ENCODE results near the gene GALNT9.
"Not testable (repeated sequence)": the region's sequence is repeated elsewhere in the genome, so short reads cannot be mapped to it uniquely, and the experiment has no call there.

Gene GALNT9

GRCh38 chr12:132358241-132359225 lies 29.1 kb upstream of the GALNT9 start:
- in situ Hi-C loops (cut with MboI; ENCODE audit: low sequenced_read_pairs), result not testable (repeated sequence)

DNA sequence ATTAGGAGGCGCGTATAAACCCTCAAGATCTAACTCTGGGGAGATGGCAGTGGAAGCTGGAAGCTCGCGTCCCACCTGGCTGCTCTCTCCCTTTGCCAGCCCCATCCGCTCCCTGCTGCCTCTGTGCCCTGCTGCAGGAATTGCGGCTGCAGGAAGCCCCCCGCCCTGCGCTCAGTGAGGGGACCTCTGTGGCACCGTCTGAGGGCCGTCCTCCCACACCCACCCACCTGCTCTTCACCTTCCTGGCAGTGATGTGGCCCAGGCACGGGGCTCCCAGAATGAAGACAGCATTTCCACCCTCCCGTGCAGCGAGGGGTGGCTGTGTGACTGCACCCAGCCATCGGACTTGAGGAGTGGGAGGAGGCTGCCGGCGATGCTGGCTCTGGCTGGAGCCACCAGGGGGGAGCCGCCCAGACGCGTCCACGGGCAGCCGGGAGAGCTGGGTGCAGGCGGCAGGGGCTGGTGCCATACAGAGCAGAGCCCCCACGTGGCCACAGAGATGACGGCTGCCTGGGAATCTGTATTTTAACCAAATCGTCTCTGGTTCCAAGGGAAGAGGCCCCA lies 28.3 kb upstream of the GALNT9 start:
- in situ Hi-C loops (cut with MboI; ENCODE audit: low sequenced_read_pairs), result no loop called here

DNA sequence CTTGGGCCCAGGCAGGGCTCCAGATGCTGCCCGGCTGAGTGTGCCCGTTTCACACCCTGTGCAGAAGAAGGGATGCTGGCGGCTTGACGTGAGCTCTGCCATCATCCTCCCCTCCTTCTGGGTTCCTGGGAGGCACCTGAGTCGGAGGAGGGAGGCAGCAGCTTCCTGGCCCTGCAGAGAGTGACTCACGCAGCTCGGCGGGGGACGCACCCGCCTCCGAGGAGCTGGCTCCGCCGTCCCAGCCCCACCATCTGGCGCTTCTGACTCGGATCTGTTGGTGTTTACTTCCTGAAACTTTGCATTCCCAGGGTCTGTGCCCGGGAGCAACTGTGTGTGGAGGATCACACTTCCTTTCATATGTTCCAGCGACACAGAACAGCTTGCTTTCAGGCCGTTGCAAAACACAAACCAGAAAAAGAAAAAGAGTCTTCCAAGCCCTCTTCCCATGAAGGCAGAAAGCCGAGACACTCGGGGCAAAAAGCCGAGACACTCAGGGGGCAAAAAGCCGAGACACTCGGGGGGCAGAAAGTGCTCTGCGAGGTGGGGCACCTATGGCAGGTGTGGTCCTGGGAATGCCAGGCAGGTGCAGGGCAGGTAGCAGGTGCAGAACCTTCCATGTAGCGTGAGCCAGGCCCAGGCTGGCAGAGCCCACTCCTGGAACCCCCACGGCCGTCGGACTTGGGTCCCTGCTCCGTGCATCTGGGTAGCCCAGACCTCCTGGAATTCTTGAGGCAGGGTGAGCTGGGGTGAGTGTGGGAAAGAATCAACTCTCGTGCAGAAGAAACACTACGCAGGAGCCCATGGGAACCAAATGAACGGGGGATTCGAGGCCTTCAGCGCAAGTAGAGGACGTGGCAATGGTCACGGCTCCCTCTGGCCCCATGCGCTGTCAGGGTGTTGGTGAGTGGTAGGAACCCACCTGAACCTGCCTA lies 27.6 kb upstream of the GALNT9 start:
- in situ Hi-C loops (cut with MboI; ENCODE audit: low sequenced_read_pairs), result no loop called here

- in situ Hi-C loops (cut with MboI; ENCODE audit: low sequenced_read_pairs), result no loop called here
These were observed 26.6 kb upstream of the GALNT9 start for GRCh38 chr12:132355742-132356681.

GRCh38 chr12:132354982-132355680 lies 25.7 kb upstream of the GALNT9 start:
- in situ Hi-C loops (cut with MboI; ENCODE audit: low sequenced_read_pairs), result no loop called here

GRCh38 chr12:132354211-132354981 lies 25.0 kb upstream of the GALNT9 start:
- in situ Hi-C loops (cut with MboI; ENCODE audit: low sequenced_read_pairs), result no loop called here

DNA sequence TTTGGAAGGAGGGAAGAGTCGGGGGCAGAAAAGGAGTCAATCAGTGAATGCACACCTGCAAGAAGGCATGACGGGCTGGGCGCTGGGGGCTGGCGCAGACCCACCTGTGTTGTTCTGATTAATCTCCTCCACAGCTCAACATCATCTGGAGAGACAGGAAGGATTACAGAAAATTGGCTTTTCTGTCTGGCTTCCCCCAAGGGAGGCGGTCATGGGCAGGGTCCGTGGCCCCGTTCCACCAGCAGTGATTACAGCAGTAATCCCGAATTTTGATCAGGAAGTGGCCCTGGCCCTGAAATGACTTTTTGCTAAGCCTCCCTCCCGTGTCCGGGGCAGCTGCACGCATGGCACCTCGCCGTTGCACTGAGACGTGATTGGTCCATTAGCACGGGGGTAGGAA lies 24.4 kb upstream of the GALNT9 start:
- in situ Hi-C loops (cut with MboI; ENCODE audit: low sequenced_read_pairs), result no loop called here

GRCh38 chr12:132352896-132353800 lies 23.8 kb upstream of the GALNT9 start:
- in situ Hi-C loops (cut with MboI; ENCODE audit: low sequenced_read_pairs), result no loop called here

DNA sequence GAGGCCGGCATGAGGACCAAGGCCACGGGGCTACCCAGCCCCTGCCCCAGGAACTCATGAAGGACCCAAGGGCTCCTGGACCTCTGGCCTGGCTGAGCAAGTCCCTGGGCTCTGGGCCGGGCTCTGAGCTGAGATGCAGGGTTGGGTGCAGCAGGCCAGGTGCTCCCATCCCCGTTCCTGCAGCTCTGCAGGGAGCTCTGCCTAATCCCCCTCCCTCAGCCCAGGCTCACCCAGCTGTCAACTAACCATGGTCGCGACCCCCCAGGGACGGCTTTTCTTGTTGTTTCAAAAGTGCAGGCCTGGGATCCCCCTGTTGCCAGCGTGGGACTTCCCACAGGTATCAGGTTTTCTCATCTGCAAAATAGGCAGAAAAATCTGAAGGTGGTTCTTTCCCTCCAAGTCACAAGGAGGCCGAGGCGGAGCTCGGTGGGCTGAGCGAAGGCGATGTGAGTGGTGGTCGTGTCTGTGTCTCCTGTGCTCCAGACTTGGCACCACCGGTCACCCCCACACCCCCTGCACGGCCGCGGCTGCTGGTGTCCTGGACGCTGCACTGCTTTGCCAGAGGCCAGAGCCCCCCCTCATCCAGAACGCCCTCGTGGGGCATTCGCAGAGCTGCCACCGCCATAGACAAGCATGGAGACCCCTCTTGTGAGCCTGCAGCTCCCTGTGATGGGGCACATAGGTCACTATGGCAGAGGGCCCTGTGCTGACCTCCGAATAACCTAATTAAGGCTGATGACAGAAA lies 22.5 kb upstream of the GALNT9 start:
- in situ Hi-C loops (cut with MboI; ENCODE audit: low sequenced_read_pairs), result no loop called here

DNA sequence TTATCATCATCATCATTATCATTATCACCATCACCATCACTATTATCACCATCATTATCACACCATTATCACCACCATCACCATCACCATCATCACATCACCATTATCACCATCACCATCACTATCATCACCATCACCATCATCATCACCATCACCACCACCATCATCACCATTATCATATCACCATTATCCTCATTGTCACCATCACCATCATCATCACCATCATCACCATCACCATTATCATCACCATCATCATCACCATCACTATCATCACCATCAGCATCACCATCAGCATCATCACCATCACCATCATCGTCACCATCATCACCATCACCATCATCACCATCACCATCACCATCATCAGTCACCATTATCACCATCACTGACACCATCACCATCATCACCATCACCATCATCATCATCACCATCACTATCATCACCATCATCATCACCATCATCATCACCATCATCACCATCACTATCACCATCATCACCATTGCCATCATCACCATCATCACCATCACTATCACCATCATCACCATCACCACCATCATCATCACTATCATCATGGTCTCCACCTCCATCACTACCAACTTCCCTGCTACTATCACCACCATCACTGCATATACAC lies 20.2 kb upstream of the GALNT9 start:
- in situ Hi-C loops (cut with MboI; ENCODE audit: low sequenced_read_pairs), result no loop called here

DNA sequence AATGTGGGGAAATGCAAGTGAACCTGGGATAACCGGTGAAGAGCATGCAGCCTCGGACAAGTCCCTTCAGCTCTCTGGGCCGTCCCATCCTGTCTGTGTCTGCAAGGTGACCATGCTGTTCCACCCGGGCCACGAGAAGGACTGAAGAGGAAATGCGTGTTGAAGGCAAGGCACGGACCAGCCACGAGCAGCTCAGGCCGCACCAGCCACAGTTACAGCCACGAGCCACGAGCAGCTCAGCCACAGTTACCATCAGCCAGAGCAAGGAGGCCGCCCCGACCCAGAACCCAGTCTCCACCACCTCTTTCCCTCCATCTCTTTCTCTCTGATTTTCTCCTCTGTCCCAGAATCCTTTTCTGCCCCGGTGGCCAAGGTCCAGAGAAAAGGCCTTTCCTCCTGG lies 18.8 kb upstream of the GALNT9 start:
- in situ Hi-C loops (cut with MboI; ENCODE audit: low sequenced_read_pairs), result no loop called here

- in situ Hi-C loops (cut with MboI; ENCODE audit: low sequenced_read_pairs), result no loop called here
These were observed 17.9 kb upstream of the GALNT9 start for GRCh38 chr12:132347176-132347855.

- in situ Hi-C loops (cut with MboI; ENCODE audit: low sequenced_read_pairs), result no loop called here
These were observed 17.2 kb upstream of the GALNT9 start for GRCh38 chr12:132346471-132347175.

DNA sequence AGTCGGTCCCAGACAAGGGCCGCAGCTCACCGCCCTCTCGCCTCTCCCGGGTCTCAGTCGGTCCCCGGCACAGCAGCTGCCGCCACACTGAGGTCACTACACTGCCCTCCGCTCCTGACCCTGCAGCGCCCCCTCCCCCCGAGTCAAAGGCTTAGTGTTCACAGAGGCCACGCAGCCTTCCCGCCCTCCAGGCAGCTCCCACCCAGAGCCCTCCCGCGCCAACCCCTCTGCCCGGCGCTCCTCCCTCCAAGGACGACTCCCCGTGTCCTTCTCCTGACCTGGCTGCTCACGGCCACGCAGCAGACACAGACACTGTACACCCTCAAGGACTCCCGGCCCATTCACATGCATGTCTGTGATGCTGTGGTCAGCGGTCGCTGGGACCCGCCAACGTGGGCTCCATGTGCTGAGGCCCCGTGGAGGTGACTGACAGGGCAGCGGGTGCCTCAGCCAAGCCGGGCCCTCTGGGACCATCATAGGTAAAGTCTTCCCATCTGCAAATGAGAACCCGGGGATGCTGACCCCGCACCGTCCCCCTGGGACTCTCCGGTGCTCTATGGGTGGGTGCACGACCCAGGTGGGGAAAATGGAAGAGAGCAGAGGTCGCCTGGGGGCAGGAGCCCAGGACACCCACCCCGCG lies 16.3 kb upstream of the GALNT9 start:
- in situ Hi-C loops (cut with MboI; ENCODE audit: low sequenced_read_pairs), result no loop called here

GRCh38 chr12:132345126-132345525 lies 15.7 kb upstream of the GALNT9 start:
- in situ Hi-C loops (cut with MboI; ENCODE audit: low sequenced_read_pairs), result no loop called here

All from HL-60/S4 treated with phorbol 12-myristate 13-acetate at 8.2 ng/mL for 4 days and 3 days (cell line).